BJ (cell line): ENCODE results near the gene ARHGAP42. TPM values are rescaled to one million over a fixed set of nuclear protein-coding genes. Genes with fewer than 3 reads are reported as not detected.

ENCODE experiments used
- CTCF ChIA-PET: fragments of 350-600 bp; formaldehyde crosslinking; extraction: SDS; loops from one replicate; lab custom pipeline; 2021; ENCODE audit warnings: antibody characterized with exemption, inconsistent platforms; lab: Yijun Ruan, JAX
- POLR2A ChIA-PET: fragments of 300-600 bp; sonication (Branson Sonifier 250); formaldehyde crosslinking; extraction: SDS; loops from one replicate; lab custom pipeline; 2021; ENCODE audit warnings: antibody characterized with exemption; lab: Charles Lee
- DNase-seq: peaks from one replicate; pipeline ENCODE4 v3.0.0-alpha.2; 2011; ENCODE audit warnings: low read depth
- H3K27me3 ChIP-seq: 2 replicates; pipeline ENCODE4 v1.6.0; 2011; ENCODE audit warnings: low read length; ENCODE audit not compliant: control insufficient read depth, insufficient read depth
- H3K36me3 ChIP-seq: 2 replicates; pipeline ENCODE4 v1.5.1; 2011; ENCODE audit warnings: low read length; ENCODE audit not compliant: control insufficient read depth, insufficient read depth
- H3K4me3 ChIP-seq: 2 replicates; pipeline ENCODE4 v1.5.1; 2011; ENCODE audit warnings: low read depth, mild to moderate bottlenecking, control low read depth, low read length
- CTCF ChIP-seq: IDR thresholded peaks from 2 replicates; pipeline ENCODE4 v1.5.1; 2011; ENCODE audit warnings: low read depth, mild to moderate bottlenecking, control low read depth, inconsistent platforms, low read length, moderate library complexity; ENCODE audit not compliant: insufficient read depth
- polyA plus RNA-seq: library from polyadenylated mRNA; depleted of rRNA; stranded (reverse); fragments of >200 nt; gene quantifications from 2 replicates; pipeline ENCODE4 v1.2.3, GENCODE V29; 2011

ARHGAP42 gene
- polyA plus RNA-seq, 1 experiment, result 0.76 TPM

- CTCF ChIA-PET, result no interaction called here
- Histone ChIP-seq H3K27me3 (no peaks in the 10 kb centered on the region; the same call in 1 of the 2 replicates), H3K4me3 (no peak overlapping the region), H3K36me3 (no peaks in the 10 kb centered on the region)
- no peak for TF ChIP-seq CTCF
- POLR2A ChIA-PET, result no interaction called here
- DNase-seq, result no peak
These were observed 221.7 kb downstream of the ARHGAP42 start for GRCh38 chr11:100908746-100909145.

GRCh38 chr11:100910808-100911207, 223.7 kb downstream of the ARHGAP42 start:
- ChIA-PET CTCF (no interaction called here), POLR2A (no interaction called here)
- no peak for DNase-seq
- H3K27me3 ChIP-seq, result no peaks in the 10 kb centered on the region; the same call in 1 of the 2 replicates
- no peaks in the 10 kb centered on the region for H3K36me3 ChIP-seq
- no peak for TF ChIP-seq CTCF
- no peak overlapping the region for H3K4me3 ChIP-seq

GRCh38 chr11:100914415-100915110, 227.5 kb downstream of the ARHGAP42 start:
- H3K4me3 ChIP-seq, result no peak overlapping the region
- no peaks in the 10 kb centered on the region for H3K27me3 ChIP-seq
- H3K36me3 ChIP-seq, result no peaks in the 10 kb centered on the region
- ChIA-PET POLR2A (no interaction called here), CTCF (no interaction called here)
- TF ChIP-seq CTCF, result no peak
- no peak for DNase-seq

GRCh38 chr11:100918551-100919500, 231.7 kb downstream of the ARHGAP42 start:
- no peaks in the 10 kb centered on the region for H3K36me3 ChIP-seq
- no peak for TF ChIP-seq CTCF
- H3K27me3 ChIP-seq, result no peaks in the 10 kb centered on the region
- POLR2A ChIA-PET, result no interaction called here
- CTCF ChIA-PET, result interaction anchor here (0.6 kb wide), 1 partner anchor 237 kb away, joined by 4 read pairs; no protein-coding TSS in a partner anchor
- no peak for DNase-seq
- no peak overlapping the region for H3K4me3 ChIP-seq

- no peak for DNase-seq
- no peak for TF ChIP-seq CTCF
- ChIA-PET CTCF (no interaction called here), POLR2A (no interaction called here)
- H3K36me3 ChIP-seq, result no peaks in the 10 kb centered on the region
- H3K27me3 ChIP-seq, result no peaks in the 10 kb centered on the region
- no peak overlapping the region for H3K4me3 ChIP-seq
These were observed 233.5 kb downstream of the ARHGAP42 start for GRCh38 chr11:100920593-100920992.
